ENCODE results near the gene NOTO.
A peak's percentile ranks its signal among the peaks of the same experiment; 100 is the strongest.

NOTO gene

GRCh38 chr2:73215254-73215653, 12.9 kb downstream of the NOTO start:
- DNase-seq: no peak
- Histone ChIP-seq H4K91ac (ENCODE audit: low read depth, low read length) (no peak overlapping the region), H3K23ac (ENCODE audit: low read length) (no peak overlapping the region), H2BK120ac (ENCODE audit: insufficient read depth, low read length, poor library complexity) (no peak overlapping the region), H4K12ac (ENCODE audit: low read depth, low read length) (no peak overlapping the region), H3K79me1 (ENCODE audit: low read length) (peaks cover 5% of the 10 kb centered on the region), H3K4me2 (ENCODE audit: low read length) (no peak overlapping the region), H3K9ac (ENCODE audit: low read length) (no peak overlapping the region), H3K4me3 (ENCODE audit: low read depth, low read length) (no peak overlapping the region), H3K36me3 (ENCODE audit: control insufficient read depth in 1 of 2, insufficient read depth in 2 of 2, low read length in 2 of 2) (peaks cover 1 to 5% of the 10 kb centered on the region in 2 experiments), H3K14ac (ENCODE audit: low read length) (no peak overlapping the region), H3K27me3 (ENCODE audit: insufficient read depth, low read length) (no peaks in the 10 kb centered on the region), H2BK5ac (ENCODE audit: low read depth, low read length, poor library complexity) (no peak overlapping the region), H3K4me1 (ENCODE audit: control insufficient read depth in 1 of 2, insufficient read depth in 2 of 2, low read length in 2 of 2) (peaks cover 0 to 7% of the 10 kb centered on the region in 2 experiments), H2BK12ac (ENCODE audit: low read length) (no peak overlapping the region), H3K79me2 (ENCODE audit: control insufficient read depth, insufficient read depth, low read length, poor library complexity) (peaks cover 5% of the 10 kb centered on the region), H2AK5ac (ENCODE audit: low read length) (no peak overlapping the region), H2AFZ (ENCODE audit: insufficient read depth, low read length, poor library complexity) (no peak overlapping the region), H4K8ac (ENCODE audit: low read depth, low read length) (no peak overlapping the region), H3K18ac (ENCODE audit: low read length) (no peak overlapping the region), H3K9me3 (ENCODE audit: insufficient read depth, low read depth, low read length) (no peaks in the 10 kb centered on the region), H3K4ac (ENCODE audit: low read depth, low read length) (no peak overlapping the region), H3K27ac (ENCODE audit: low read depth, low read length) (no peak overlapping the region)
- WGBS (ENCODE audit: extremely low coverage, insufficient coverage, insufficient read length): no CpG with 5 or more reads among the region's 4 CpGs

- Histone ChIP-seq H3K9ac (ENCODE audit: low read length) (no peak overlapping the region), H2BK12ac (ENCODE audit: low read length) (no peak overlapping the region), H3K23ac (ENCODE audit: low read length) (no peak overlapping the region), H3K18ac (ENCODE audit: low read length) (no peak overlapping the region), H3K79me2 (ENCODE audit: control insufficient read depth, insufficient read depth, low read length, poor library complexity) (peaks cover 5% of the 10 kb centered on the region), H3K36me3 (ENCODE audit: control insufficient read depth in 1 of 2, insufficient read depth in 2 of 2, low read length in 2 of 2) (peaks cover 6 to 15% of the 10 kb centered on the region in 2 experiments), H3K27ac (ENCODE audit: low read depth, low read length) (no peak overlapping the region), H3K4me2 (ENCODE audit: low read length) (no peak overlapping the region), H3K14ac (ENCODE audit: low read length) (no peak overlapping the region), H4K8ac (ENCODE audit: low read depth, low read length) (no peak overlapping the region), H3K4me1 (ENCODE audit: control insufficient read depth in 1 of 2, insufficient read depth in 2 of 2, low read length in 2 of 2) (peaks cover 0 to 7% of the 10 kb centered on the region in 2 experiments), H4K91ac (ENCODE audit: low read depth, low read length) (no peak overlapping the region), H2BK120ac (ENCODE audit: insufficient read depth, low read length, poor library complexity) (no peak overlapping the region), H4K12ac (ENCODE audit: low read depth, low read length) (no peak overlapping the region), H2AFZ (ENCODE audit: insufficient read depth, low read length, poor library complexity) (no peak overlapping the region), H2AK5ac (ENCODE audit: low read length) (no peak overlapping the region), H3K9me3 (ENCODE audit: insufficient read depth, low read depth, low read length) (no peaks in the 10 kb centered on the region), H3K79me1 (ENCODE audit: low read length) (peaks cover 5% of the 10 kb centered on the region), H3K4me3 (ENCODE audit: low read depth, low read length) (no peak overlapping the region), H2BK5ac (ENCODE audit: low read depth, low read length, poor library complexity) (no peak overlapping the region), H3K27me3 (ENCODE audit: insufficient read depth, low read length) (no peaks in the 10 kb centered on the region), H3K4ac (ENCODE audit: low read depth, low read length) (no peak overlapping the region)
- WGBS (ENCODE audit: extremely low coverage, insufficient coverage, insufficient read length): no CpG with 5 or more reads among the region's 5 CpGs
- no peak for DNase-seq
These were observed 14.8 kb downstream of the NOTO start for GRCh38 chr2:73217160-73217559.

GRCh38 chr2:73217826-73218225, 15.5 kb downstream of the NOTO start:
- no peak overlapping the region for H2AK5ac ChIP-seq (ENCODE audit: low read length)
- peaks cover 5% of the 10 kb centered on the region for H3K79me2 ChIP-seq (ENCODE audit: control insufficient read depth, insufficient read depth, low read length, poor library complexity)
- no peak overlapping the region for H3K4me3 ChIP-seq (ENCODE audit: low read depth, low read length)
- no peak overlapping the region for H2BK120ac ChIP-seq (ENCODE audit: insufficient read depth, low read length, poor library complexity)
- H3K4me2 ChIP-seq (ENCODE audit: low read length): no peak overlapping the region
- DNase-seq: no peak
- no peak overlapping the region for H3K23ac ChIP-seq (ENCODE audit: low read length)
- no peak overlapping the region for H3K9ac ChIP-seq (ENCODE audit: low read length)
- peaks cover 5% of the 10 kb centered on the region for H3K79me1 ChIP-seq (ENCODE audit: low read length)
- H3K4me1 ChIP-seq (ENCODE audit: control insufficient read depth in 1 of 2, insufficient read depth in 2 of 2, low read length in 2 of 2): peaks cover 0 to 7% of the 10 kb centered on the region in 2 experiments
- no peak overlapping the region for H4K12ac ChIP-seq (ENCODE audit: low read depth, low read length)
- H2BK12ac ChIP-seq (ENCODE audit: low read length): no peak overlapping the region
- H3K27ac ChIP-seq (ENCODE audit: low read depth, low read length): no peak overlapping the region
- no CpG with 5 or more reads among the region's 2 CpGs for WGBS (ENCODE audit: extremely low coverage, insufficient coverage, insufficient read length)
- no peaks in the 10 kb centered on the region for H3K9me3 ChIP-seq (ENCODE audit: insufficient read depth, low read depth, low read length)
- H3K18ac ChIP-seq (ENCODE audit: low read length): no peak overlapping the region
- no peak overlapping the region for H4K91ac ChIP-seq (ENCODE audit: low read depth, low read length)
- H3K36me3 ChIP-seq (ENCODE audit: control insufficient read depth in 1 of 2, insufficient read depth in 2 of 2, low read length in 2 of 2): peaks cover 11 to 21% of the 10 kb centered on the region in 2 experiments
- H3K4ac ChIP-seq (ENCODE audit: low read depth, low read length): no peak overlapping the region
- no peak overlapping the region for H4K8ac ChIP-seq (ENCODE audit: low read depth, low read length)
- no peak overlapping the region for H2BK5ac ChIP-seq (ENCODE audit: low read depth, low read length, poor library complexity)
- no peak overlapping the region for H3K14ac ChIP-seq (ENCODE audit: low read length)
- H3K27me3 ChIP-seq (ENCODE audit: insufficient read depth, low read length): no peaks in the 10 kb centered on the region
- no peak overlapping the region for H2AFZ ChIP-seq (ENCODE audit: insufficient read depth, low read length, poor library complexity)

GRCh38 chr2:73218298-73218697, 15.9 kb downstream of the NOTO start:
- Histone ChIP-seq H3K9ac (ENCODE audit: low read length) (no peak overlapping the region), H3K14ac (ENCODE audit: low read length) (no peak overlapping the region), H3K18ac (ENCODE audit: low read length) (no peak overlapping the region), H2BK12ac (ENCODE audit: low read length) (no peak overlapping the region), H3K79me2 (ENCODE audit: control insufficient read depth, insufficient read depth, low read length, poor library complexity) (peaks cover 5% of the 10 kb centered on the region), H3K79me1 (ENCODE audit: low read length) (peaks cover 5% of the 10 kb centered on the region), H2AK5ac (ENCODE audit: low read length) (no peak overlapping the region), H4K12ac (ENCODE audit: low read depth, low read length) (no peak overlapping the region), H3K4me3 (ENCODE audit: low read depth, low read length) (no peak overlapping the region), H2BK5ac (ENCODE audit: low read depth, low read length, poor library complexity) (no peak overlapping the region), H3K9me3 (ENCODE audit: insufficient read depth, low read depth, low read length) (no peaks in the 10 kb centered on the region), H3K36me3 (ENCODE audit: control insufficient read depth in 1 of 2, insufficient read depth in 2 of 2, low read length in 2 of 2) (peaks cover 14 to 25% of the 10 kb centered on the region in 2 experiments), H3K4ac (ENCODE audit: low read depth, low read length) (no peak overlapping the region), H3K23ac (ENCODE audit: low read length) (no peak overlapping the region), H3K27ac (ENCODE audit: low read depth, low read length) (no peak overlapping the region), H2BK120ac (ENCODE audit: insufficient read depth, low read length, poor library complexity) (no peak overlapping the region), H4K91ac (ENCODE audit: low read depth, low read length) (no peak overlapping the region), H4K8ac (ENCODE audit: low read depth, low read length) (no peak overlapping the region), H3K4me2 (ENCODE audit: low read length) (no peak overlapping the region), H3K27me3 (ENCODE audit: insufficient read depth, low read length) (no peaks in the 10 kb centered on the region), H2AFZ (ENCODE audit: insufficient read depth, low read length, poor library complexity) (no peak overlapping the region), H3K4me1 (ENCODE audit: control insufficient read depth in 1 of 2, insufficient read depth in 2 of 2, low read length in 2 of 2) (peaks cover 0 to 7% of the 10 kb centered on the region in 2 experiments)
- peak in 1 of 2 donors; percentile 25 for DNase-seq

Data from trophoblast cell (in vitro differentiated cells and primary cell).